Measurements from ENCODE around the gene MTHFD1L. TPM values are rescaled to one million over a fixed set of nuclear protein-coding genes. Genes with fewer than 3 reads are reported as not detected.
A peak's percentile ranks its signal among the peaks of the same experiment; 100 is the strongest.

MTHFD1L gene
- total and polyA plus RNA-seq, 2 of the 4 experiments (the other 2 are of a cell fraction), result 43.5 to 53.2 TPM

- no peaks in the 10 kb centered on the region for H4K20me1 ChIP-seq (ENCODE audit: insufficient read depth, low read length)
- no peaks in the 10 kb centered on the region for H3K9me3 ChIP-seq (ENCODE audit: control insufficient read depth, insufficient read depth, low read length)
- in situ Hi-C loops (cut with MboI; ENCODE audit: low sequenced_read_pairs), result no loop called here
- peak overlapping the region; percentile 51 to 84; a peak in 2 of 4 replicates for H4K8ac ChIP-seq (ENCODE audit: low read depth in 2 of 2, low read length in 2 of 2)
- no peak overlapping the region for H3K4me2 ChIP-seq (ENCODE audit: low read depth, low read length)
- 0 out of 2 replicates have a peak overlapping the region, but pooled peaks have one; percentile 45 for H4K91ac ChIP-seq (ENCODE audit: insufficient read depth, low read depth, low read length)
- no peak for TF ChIP-seq RCOR1 (IDR thresholded peaks at IDR 0.05; ENCODE audit: insufficient replicate concordance, low read length)
- TF ChIP-seq CEBPB (IDR thresholded peaks at IDR 0.05; ENCODE audit: low read depth, low read length), result 0 out of 2 replicates have a peak, but pooled peaks have one; percentile 51
- no peak for TF ChIP-seq POLR2A (IDR thresholded peaks at IDR 0.05; ENCODE audit: low read depth, low read length)
- H3K4ac ChIP-seq (ENCODE audit: low read depth, low read length), result peak overlapping the region; percentile 43; the same call in 1 of the 2 replicates
- H3K79me1 ChIP-seq (ENCODE audit: low read depth in 1 of 2, low read length in 2 of 2), result peaks cover 6 to 49% of the 10 kb centered on the region in 2 experiments
- H3K18ac ChIP-seq (ENCODE audit: low read depth, low read length), result peak overlapping the region; percentile 98; the same call in 1 of the 2 replicates
- ChIA-PET POLR2A (ENCODE audit: unreplicated experiment) (no interaction called here), CTCF (no interaction called here)
- peaks cover 14% of the 10 kb centered on the region for H3K9me1 ChIP-seq (ENCODE audit: insufficient read depth, low read length)
- no peak overlapping the region for H3K56ac ChIP-seq (ENCODE audit: extremely low read depth, insufficient read depth, low read length)
- peaks cover 28% of the 10 kb centered on the region for H3K4me1 ChIP-seq (ENCODE audit: control insufficient read depth, insufficient read depth, low read length)
- H2BK20ac ChIP-seq (ENCODE audit: low read depth, low read length), result peak overlapping the region; percentile 85; the same call in 1 of the 2 replicates
- peak overlapping the region; percentile 87; the same call in 1 of the 2 replicates for H3K27ac ChIP-seq (ENCODE audit: insufficient read depth, low read length)
- H2AK5ac ChIP-seq (ENCODE audit: low read depth, low read length), result peak overlapping the region; percentile 31; the same call in 1 of the 2 replicates
- WGBS, 2 experiments (ENCODE audit: extremely low coverage in 2 of 2, insufficient read length in 1 of 2), result no CpG with 5 or more reads among the region's 5 CpGs
- H2BK15ac ChIP-seq (ENCODE audit: low read depth, low read length), result peak overlapping the region; percentile 26; the same call in 1 of the 3 replicates
- H2BK5ac ChIP-seq (ENCODE audit: low read depth, low read length, poor library complexity, severe bottlenecking), result peak overlapping the region; percentile 99
- H3K23ac ChIP-seq (ENCODE audit: low read depth, low read length), result no peak overlapping the region
- no peak overlapping the region for H2AK9ac ChIP-seq (replicated peaks; ENCODE audit: low read depth, low read length, poor library complexity)
- no peak overlapping the region for H3K14ac ChIP-seq (replicated peaks; ENCODE audit: low read depth, low read length)
- peak overlapping the region; percentile 95; the same call in 1 of the 2 replicates for H4K5ac ChIP-seq (ENCODE audit: low read depth, low read length)
- H3K4me3 ChIP-seq (ENCODE audit: insufficient read depth, low read depth, low read length), result no peak overlapping the region
- no peaks in the 10 kb centered on the region for H3K27me3 ChIP-seq (ENCODE audit: control insufficient read depth, insufficient read depth, low read length)
- peak overlapping the region; percentile 91; the same call in 1 of the 2 replicates for H2BK120ac ChIP-seq (ENCODE audit: low read depth, low read length)
- H3K36me3 ChIP-seq (ENCODE audit: control insufficient read depth, insufficient read depth, low read length), result peaks cover 42% of the 10 kb centered on the region
- no peak for DNase-seq
- ATAC-seq (ENCODE audit: low read depth), result no peak
- BruUV-seq (replicated peaks), result no TSS peak
- no peak overlapping the region for H2AFZ ChIP-seq (replicated peaks; ENCODE audit: low read length, poor library complexity)
- H3K9ac ChIP-seq (ENCODE audit: low read depth, low read length), result no peak overlapping the region
- intact Hi-C loops (cut with micrococcal nuclease), result no loop called here
- dilution Hi-C loops (cut with HindIII; ENCODE audit: low sequenced_read_pairs, unreplicated experiment), result no loop called here
Observed at GRCh38 chr6:150925590-150925928, 60.1 kb downstream of the MTHFD1L start.
